Upper lobe of left lung (tissue), 4 donors: Measurements from ENCODE around the gene SCN8A.

Experiments used
- EP300 ChIP-seq, 4 donors: sonication (generic); formaldehyde crosslinking; IDR thresholded peaks; one replicate each; pipeline ENCODE4 v1.5.1; 2017; ENCODE audit warnings: antibody characterized with exemption in 4 of 4, control low read depth in 2 of 4
- TF ChIP-seq, protein P1 (sequence below), 6 experiments: fragments of 450-650 bp in 4 of 6; fragments of 200-600 bp in 2 of 6; sonication (generic) in 2 of 6; IDR thresholded peaks; one replicate each; pipeline ENCODE4 v1.5.1; 2016 to 2019; ENCODE audit warnings: antibody characterized with exemption in 6 of 6

DNA sequence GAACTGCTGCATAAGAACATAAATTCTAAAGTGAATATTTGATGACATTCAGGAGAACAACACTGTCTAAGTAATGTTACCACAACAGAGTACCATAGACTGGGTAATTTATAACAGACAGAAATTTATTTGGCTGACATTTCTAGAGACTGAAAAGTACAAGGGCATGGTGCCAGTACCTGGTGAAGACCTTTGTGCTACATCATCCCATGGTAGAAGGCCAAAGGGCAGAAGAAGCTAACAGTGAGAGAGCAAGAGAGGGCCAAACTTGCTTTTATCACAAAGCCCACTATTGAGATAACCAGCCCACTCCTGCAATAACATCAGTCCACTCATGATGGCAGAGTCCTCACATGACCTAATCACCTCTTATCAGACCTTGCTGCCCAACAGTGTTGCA, 168.7 kb downstream of the SCN8A start:
- TF ChIP-seq, protein P1, sequence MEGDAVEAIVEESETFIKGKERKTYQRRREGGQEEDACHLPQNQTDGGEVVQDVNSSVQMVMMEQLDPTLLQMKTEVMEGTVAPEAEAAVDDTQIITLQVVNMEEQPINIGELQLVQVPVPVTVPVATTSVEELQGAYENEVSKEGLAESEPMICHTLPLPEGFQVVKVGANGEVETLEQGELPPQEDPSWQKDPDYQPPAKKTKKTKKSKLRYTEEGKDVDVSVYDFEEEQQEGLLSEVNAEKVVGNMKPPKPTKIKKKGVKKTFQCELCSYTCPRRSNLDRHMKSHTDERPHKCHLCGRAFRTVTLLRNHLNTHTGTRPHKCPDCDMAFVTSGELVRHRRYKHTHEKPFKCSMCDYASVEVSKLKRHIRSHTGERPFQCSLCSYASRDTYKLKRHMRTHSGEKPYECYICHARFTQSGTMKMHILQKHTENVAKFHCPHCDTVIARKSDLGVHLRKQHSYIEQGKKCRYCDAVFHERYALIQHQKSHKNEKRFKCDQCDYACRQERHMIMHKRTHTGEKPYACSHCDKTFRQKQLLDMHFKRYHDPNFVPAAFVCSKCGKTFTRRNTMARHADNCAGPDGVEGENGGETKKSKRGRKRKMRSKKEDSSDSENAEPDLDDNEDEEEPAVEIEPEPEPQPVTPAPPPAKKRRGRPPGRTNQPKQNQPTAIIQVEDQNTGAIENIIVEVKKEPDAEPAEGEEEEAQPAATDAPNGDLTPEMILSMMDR (IDR thresholded peaks at IDR 0.05): no peak
- no peak for TF ChIP-seq EP300 (IDR thresholded peaks at IDR 0.05)
